ENCODE measurements around the gene APBB1IP. TPM values are rescaled to one million over a fixed set of nuclear protein-coding genes. Genes with fewer than 3 reads are reported as not detected.

APBB1IP gene
- polyA plus RNA-seq, 2 of the 4 experiments (the other 2 are of a cell fraction) = 0.96 to 9.2 TPM

- Histone ChIP-seq H3K4me1 (peaks cover 10% of the 10 kb centered on the region), H3K27ac (peak overlapping the region in 1 of 2 experiments; percentile 56; a peak in 3 of 6 replicates), H3K4me2 (no peak overlapping the region), H3K9me3 (peaks cover 16% of the 10 kb centered on the region; the same call in 1 of the 3 replicates), H3K4me3 (no peak overlapping the region)
- FAIRE-seq = no peak
- CTCF ChIA-PET = interaction anchor here (1.2 to 2.9 kb wide), 2 partner anchors 35 to 216 kb away, joined by 3 to 10 read pairs; no protein-coding TSS in a partner anchor
- POLR2A ChIA-PET = no interaction called here
- no peak for TF ChIP-seq RFX5 (IDR thresholded peaks at IDR 0.05)
- peak in 1 of 2 experiments; percentile 42; a peak in 2 of 5 replicates for TF ChIP-seq RAD21 (conservative IDR thresholded peaks at IDR 0.05 in 1 of 2, IDR thresholded peaks at IDR 0.05 in 1 of 2)
- peak in 1 of 2 experiments; percentile 54 for DNase-seq (ENCODE audit: low read depth in 1 of 2, low spot score in 1 of 2)
- ATAC-seq = peak in 1 of 2 experiments; percentile 80; a peak in 3 of 6 replicates
- 53% methylated on average over 15 of the region's 15 CpGs for WGBS (ENCODE audit: missing lambda C conversion rate)
Measured at GRCh38 chr10:26550774-26551526, 112.8 kb downstream of the APBB1IP start.

- CTCF ChIA-PET = interaction anchor here (1.2 to 5.5 kb wide), 4 partner anchors 67 to 678 kb away, joined by 5 to 158 read pairs (median 7); no protein-coding TSS in a partner anchor
- TF ChIP-seq PBX3 (IDR thresholded peaks at IDR 0.05) (no peak), SREBF2 (IDR thresholded peaks at IDR 0.05) (no peak), POLR2A (IDR thresholded peaks at IDR 0.05; ENCODE audit: low read length) (no peak), CTCF (IDR thresholded peaks at IDR 0.05) (no peak), NR3C1 (IDR thresholded peaks at IDR 0.05) (no peak), ZSCAN20 (CRISPR knock-in tag; IDR thresholded peaks at IDR 0.05) (no peak), ESRRA (IDR thresholded peaks at IDR 0.05; ENCODE audit: borderline replicate concordance, low read length) (no peak), HOXA7 (CRISPR knock-in tag; IDR thresholded peaks at IDR 0.05) (no peak), POLR2AphosphoS2 (conservative IDR thresholded peaks at IDR 0.05; ENCODE audit: low read length) (no peak)
- 77% methylated on average over 5 of the region's 5 CpGs for WGBS (ENCODE audit: missing lambda C conversion rate)
- ATAC-seq = no peak
- no peak for FAIRE-seq
- Histone ChIP-seq H3K4me3 (no peak overlapping the region), H3K4me1 (peaks cover 30% of the 10 kb centered on the region), H3K27ac (peak overlapping the region; percentile 77 to 81; a peak in 5 of 6 replicates), H3K4me2 (no peak overlapping the region), H3K9me3 (peaks cover 16% of the 10 kb centered on the region; the same call in 1 of the 3 replicates)
- DNase-seq (ENCODE audit: low read depth in 1 of 2, low spot score in 1 of 2) = no peak
- POLR2A ChIA-PET = no interaction called here
Measured at GRCh38 chr10:26554246-26554645, 116.1 kb downstream of the APBB1IP start.

- H3K4me3 ChIP-seq = no peak overlapping the region
- peaks cover 5% of the 10 kb centered on the region; the same call in 1 of the 3 replicates for H3K9me3 ChIP-seq
- 11% methylated on average over 8 of the region's 8 CpGs for WGBS (ENCODE audit: missing lambda C conversion rate)
- ChIA-PET POLR2A (interaction anchor here (1.1 kb wide), 2 partner anchors 69 to 221 kb away, joined by 3 to 8 read pairs; no protein-coding TSS in a partner anchor), CTCF (interaction anchor here (0.5 to 5.5 kb wide), 32 partner anchors 9 to 1535 kb away, joined by 3 to 158 read pairs (median 4); no protein-coding TSS in a partner anchor)
- H3K4me1 ChIP-seq = peaks cover 30% of the 10 kb centered on the region
- FAIRE-seq (peak; percentile 67), DNase-seq (ENCODE audit: low read depth in 1 of 2, low spot score in 1 of 2) (peak; percentile 24 to 79), ATAC-seq (peak; percentile 69 to 80)
- peak; percentile 53; the same call in 1 of the 3 replicates for TF ChIP-seq SMC3 (IDR thresholded peaks at IDR 0.05)
- TF ChIP-seq JUN (IDR thresholded peaks at IDR 0.05) = peak in 1 of 2 experiments; percentile 74; a peak in 2 of 5 replicates
- peak; percentile 44; the same call in 1 of the 2 replicates for TF ChIP-seq JUNB (IDR thresholded peaks at IDR 0.05)
- peak; percentile 96 to 97 for TF ChIP-seq CEBPB (IDR thresholded peaks at IDR 0.05)
- TF ChIP-seq MAFK (IDR thresholded peaks at IDR 0.05; ENCODE audit: partially characterized antibody) = peak; percentile 97
- TF ChIP-seq TP53 (CRISPR knock-in tag; IDR thresholded peaks at IDR 0.05) = no peak
- TF ChIP-seq NR3C1 (IDR thresholded peaks at IDR 0.05) = no peak
- TF ChIP-seq RAD21 (conservative IDR thresholded peaks at IDR 0.05 in 1 of 2, IDR thresholded peaks at IDR 0.05 in 1 of 2) = peak; percentile 1 to 57; a peak in 3 of 5 replicates
- no peak for TF ChIP-seq FOSL2 (IDR thresholded peaks at IDR 0.05)
- TF ChIP-seq FOSL2 (CRISPR knock-in tag; IDR thresholded peaks at IDR 0.05) = peak; percentile 11; the same call in 1 of the 2 replicates
- 0 out of 2 replicates have a peak, but pooled peaks have one; percentile 13 for TF ChIP-seq NFE2L2 (conservative IDR thresholded peaks at IDR 0.05; ENCODE audit: low read length)
- TF ChIP-seq EP300 (IDR thresholded peaks at IDR 0.05) = peak; percentile 62 to 79; a peak in 3 of 5 replicates
- TF ChIP-seq FOSB (CRISPR knock-in tag; IDR thresholded peaks at IDR 0.05) = no peak
- 0 out of 3 replicates have a peak, but pooled peaks have one; percentile 42 for TF ChIP-seq BCL3 (IDR thresholded peaks at IDR 0.05)
- TF ChIP-seq HOXA7 (CRISPR knock-in tag; IDR thresholded peaks at IDR 0.05) = no peak; the same call in 1 of the 2 replicates
- TF ChIP-seq HES2 (IDR thresholded peaks at IDR 0.05) = peak; percentile 39; the same call in 1 of the 2 replicates
- no peak for TF ChIP-seq KDM5A (IDR thresholded peaks at IDR 0.05)
- no peak for TF ChIP-seq POLR2AphosphoS2 (conservative IDR thresholded peaks at IDR 0.05; ENCODE audit: low read length)
- H3K4me2 ChIP-seq = peak overlapping the region; percentile 76
- H3K27ac ChIP-seq = peak overlapping the region; percentile 77 to 81
Measured at GRCh38 chr10:26555719-26556368, 117.7 kb downstream of the APBB1IP start.

Data from A549 (cell line).